Activated naive CD8-positive, alpha-beta T cell treated with anti-CD3 and anti-CD28 coated beads, Interleukin-2, amount 50 U/mL, for 16 hours (primary cell): Measurements from ENCODE around the gene PCDH9.
"Not testable (repeated sequence)": the region's sequence is repeated elsewhere in the genome, so short reads cannot be mapped to it uniquely, and the experiment has no call there.

Experiments used
- DNase-seq: peaks from one replicate; pipeline ENCODE4 v3.0.0-alpha.2; 2020; ENCODE audit warnings: low read depth, low spot score

PCDH9 gene

DNA sequence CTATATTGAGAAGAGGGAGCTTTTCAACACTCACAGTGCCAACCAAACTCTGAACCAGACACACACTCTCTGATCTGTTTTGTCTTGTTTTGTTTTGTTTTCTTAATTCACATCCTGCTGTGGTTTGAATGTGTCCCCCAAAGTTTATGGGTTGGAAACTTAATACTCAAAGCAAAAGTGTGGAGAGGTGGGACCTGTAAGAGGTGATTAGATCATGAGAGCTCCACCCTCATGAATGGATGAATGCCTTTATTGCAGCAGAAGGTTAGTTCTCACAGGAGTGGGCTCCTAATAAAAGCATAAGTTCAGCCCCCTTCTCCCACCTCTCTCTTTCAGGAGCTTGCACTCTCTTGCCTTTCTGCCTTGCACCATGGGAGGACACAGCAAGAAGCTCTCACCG, 957.1 kb downstream of the PCDH9 start:
- no peak for DNase-seq

DNA sequence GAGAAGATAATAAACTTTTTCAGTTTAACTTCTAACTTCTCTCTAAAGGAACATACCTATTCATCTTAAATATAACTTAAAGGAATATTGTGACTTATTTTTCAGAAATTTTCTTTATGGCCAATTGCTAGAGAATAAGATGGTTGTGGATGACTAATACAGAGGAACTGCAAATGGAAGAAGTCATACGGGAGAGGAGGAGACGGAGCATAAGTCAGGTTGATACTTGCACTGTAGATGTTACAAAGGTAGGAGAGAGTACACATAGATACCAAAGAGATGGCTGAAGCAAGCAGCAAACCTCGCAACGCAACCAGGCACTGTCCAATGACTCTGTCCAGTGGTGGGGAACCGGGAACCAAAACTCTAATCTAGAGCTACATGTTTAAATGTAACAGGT, 963.4 kb downstream of the PCDH9 start:
- no peak for DNase-seq

DNA sequence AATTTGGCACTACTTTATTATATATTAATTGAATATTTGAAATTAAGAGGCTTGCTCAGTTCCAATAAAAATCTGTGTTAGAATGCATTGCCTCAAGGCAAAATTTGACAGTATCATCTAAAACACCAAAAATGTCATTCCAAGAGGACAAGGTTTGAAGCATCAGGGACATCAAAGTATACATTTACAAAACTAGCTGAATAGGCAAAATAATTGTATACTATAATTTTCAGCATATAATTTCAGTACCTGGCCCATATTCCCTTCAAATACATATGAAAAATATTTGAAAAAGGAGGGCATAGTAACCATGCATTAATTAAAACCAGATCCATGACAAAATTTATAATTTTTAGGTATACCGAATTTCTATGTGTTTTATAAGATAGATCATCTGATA, 963.8 kb downstream of the PCDH9 start:
- DNase-seq: no peak

DNA sequence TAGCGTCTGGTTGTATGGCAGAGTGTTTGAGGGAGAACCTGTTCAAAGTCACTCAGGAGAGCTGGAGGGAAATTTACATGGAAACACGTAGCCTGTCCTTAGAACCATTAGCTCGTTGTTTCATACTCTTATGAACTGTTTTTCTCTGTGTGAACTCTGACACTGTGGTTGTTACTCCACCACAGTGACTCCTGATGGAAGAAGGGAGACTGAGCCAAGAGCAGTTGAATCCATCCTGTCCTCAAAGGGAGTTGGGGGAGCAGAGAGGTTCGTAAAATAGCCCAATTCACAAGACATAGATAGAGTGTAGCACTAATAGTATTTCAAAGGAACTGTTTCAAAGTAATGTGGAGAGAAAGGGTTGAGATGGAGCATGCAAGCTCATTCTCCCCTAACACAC, 964.8 kb downstream of the PCDH9 start:
- DNase-seq: no peak

DNA sequence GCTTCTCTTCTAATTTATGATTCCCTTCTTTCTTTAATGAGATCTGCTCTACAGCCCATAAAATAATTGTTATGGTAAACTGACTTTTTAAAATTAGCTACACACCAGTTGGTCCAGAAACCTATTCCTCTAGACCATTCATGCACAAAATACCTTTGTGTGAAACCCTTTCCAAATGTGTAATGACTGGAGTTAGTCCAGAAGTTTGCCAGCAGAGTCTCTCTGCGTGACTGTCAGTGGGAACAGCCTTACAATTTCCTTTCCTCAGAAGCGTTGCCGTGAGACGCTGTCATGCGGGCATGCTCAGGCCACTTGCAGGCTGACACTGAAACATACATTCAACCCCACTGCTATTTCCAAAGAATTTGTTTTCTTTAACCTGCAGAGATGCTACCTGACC, 965.2 kb downstream of the PCDH9 start:
- no peak for DNase-seq

DNA sequence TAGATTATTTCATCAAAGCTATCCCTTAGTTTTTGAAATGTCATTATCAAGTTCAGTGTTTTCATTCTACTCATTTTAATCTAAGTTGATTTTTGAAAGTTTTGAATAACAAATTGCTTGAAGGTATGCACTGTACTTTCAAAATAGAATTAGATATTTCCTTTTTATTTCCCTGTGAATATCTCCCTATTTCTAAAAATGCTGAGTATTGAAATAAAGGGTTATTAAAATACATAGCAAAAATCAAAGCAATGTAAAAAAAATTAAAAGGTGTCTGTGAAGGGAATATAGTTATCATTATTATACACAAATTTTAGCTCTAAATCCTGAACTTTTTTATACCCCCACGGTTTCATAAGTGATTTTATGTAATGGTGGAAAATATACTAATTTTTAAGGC, 967.8 kb downstream of the PCDH9 start:
- no peak for DNase-seq

DNA sequence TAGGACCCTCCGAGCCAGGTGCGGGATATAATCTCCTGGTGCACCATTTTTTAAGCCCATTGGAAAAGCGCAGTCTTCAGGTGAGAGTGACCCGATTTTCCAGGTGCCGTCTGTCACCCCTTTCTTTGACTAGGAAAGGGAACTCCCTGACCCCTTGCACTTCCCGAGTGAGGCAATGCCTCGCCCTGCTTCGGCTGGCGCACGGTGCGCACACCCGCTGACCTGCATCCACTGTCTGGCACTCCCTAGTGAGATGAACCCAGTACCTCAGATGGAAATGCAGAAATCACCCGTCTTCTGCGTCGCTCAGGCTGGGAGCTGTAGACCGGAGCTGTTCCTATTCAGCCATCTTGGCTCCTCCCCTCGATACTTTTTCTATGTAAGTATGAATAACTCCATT, 970.7 kb downstream of the PCDH9 start:
- DNase-seq: not testable (repeated sequence)
